ENCODE data around the gene TBX3.

The TBX3 gene

DNA sequence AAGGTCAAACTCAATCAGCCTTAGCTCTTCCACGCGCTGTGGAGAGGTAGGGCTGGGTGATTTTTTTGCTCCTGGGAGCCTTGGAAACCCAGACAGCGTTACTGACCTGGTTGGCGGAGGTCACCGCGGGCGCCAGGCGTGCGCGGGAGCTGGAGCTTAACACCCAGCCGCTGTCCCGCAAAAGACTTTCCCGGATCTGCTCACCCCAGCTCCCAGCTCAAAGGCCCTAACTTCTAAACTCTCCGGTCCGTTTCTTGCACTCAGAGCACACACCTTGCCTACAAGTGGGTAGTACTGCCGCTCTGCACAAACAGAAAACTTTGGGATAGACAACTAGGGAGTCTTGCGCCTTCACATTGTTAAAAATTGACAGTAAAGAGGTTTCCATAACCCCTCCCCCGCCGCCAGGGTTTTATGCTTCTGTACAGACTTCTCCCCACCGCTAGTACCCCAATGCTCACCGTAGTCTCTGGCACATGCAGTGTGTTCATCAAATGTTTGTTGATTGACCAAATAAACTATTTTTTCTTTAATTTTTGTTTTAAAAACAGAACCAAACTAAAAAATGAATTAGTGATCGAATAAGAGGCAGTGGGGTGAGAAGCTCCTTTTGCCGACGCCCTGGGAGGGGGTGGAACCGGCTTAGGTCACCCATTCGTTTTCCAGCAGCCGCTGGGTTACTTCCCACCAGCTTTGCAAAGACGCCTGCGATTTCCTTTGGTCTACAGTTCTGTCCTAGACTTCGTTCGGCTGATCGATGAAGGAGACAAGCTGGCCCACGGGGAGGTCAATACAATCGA is 12.7 kb upstream of the TBX3 start:
- no peak for DNase-seq

DNA sequence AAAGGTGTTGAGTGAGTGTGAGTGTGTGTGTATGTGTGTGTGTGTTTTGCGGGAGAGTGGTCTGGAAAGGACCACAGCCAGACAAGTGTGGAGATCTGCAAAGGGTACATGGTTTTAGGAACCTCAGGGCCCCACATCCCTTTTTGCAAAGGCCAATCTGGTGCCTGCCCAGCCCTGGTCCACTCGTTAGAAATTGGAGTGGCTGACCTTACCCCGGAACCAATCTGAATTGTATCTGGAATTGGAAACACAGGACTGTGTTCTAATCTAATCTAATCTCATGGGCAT is 11.3 kb upstream of the TBX3 start:
- no peak for DNase-seq

GRCh38 chr12:114694436-114695304 is 10.7 kb upstream of the TBX3 start:
- DNase-seq = no peak

- DNase-seq = no peak
Measured at GRCh38 chr12:114693532-114693931, 9.6 kb upstream of the TBX3 start.

DNA sequence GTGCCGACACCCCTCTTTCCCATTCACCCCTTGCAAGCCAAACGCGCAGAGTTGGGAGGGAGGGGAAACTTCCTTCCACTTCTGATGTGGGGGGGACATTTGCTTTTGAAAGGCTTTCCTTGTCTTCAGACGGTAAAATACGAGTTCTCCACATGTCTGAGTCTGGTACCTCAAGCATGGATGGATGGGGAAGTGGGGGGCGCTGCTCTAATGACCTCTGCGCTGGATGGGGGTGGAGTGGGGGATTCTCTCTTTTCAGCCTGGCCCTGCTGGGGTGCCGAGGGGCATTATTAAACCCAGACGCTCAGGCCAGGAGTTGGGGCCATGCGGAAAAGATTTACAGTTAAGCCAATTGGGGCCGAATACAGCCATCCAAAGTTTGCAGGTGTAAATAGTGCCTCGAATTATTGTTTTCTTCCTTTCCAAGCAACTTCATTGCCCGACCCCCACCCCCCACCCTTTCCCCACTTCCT is 9.1 kb upstream of the TBX3 start:
- no peak for DNase-seq

DNA sequence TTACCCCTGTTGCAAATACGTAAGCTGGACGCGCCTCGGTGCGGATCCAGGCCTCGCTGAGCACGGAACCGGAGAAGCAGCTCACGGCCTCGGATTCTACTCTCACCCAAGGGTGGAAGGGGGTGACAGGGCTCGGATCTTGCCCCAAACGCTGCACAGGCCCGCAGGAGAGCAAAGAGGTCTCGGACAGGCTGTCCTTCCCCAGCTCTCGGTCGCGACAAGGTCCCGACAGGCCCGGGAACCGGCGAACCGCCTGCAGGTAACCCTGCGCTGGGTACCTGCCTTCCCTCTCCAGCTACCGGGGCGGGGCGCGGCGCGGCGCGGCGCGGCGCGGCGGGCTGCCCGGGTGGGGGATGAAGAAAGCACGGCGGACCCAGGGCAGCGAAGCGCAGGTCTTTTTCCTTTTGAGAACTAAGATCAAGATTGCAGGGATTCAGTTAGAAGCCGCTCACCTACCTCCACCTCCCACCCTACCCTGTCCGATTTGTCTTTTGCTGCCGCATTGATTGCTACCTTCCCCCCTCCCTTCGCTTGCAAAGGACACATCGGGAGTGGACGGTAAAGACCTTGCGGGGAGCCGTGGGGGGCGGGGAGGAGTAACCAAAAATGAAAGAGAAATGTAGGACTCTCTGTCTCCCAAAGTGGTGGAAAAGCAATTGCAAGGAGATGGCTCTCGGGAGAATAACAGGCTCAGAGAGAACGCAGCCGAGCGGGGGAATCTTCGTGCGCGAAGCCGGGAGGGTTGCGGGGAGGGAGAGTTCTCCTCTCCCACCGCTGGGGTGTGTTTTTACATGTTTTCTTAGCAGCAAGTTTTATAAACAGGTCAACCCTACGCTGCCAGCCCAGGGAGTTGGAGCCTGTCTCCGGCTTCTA is 8.4 kb upstream of the TBX3 start:
- DNase-seq = no peak

- DNase-seq = no peak
Measured at GRCh38 chr12:114691763-114692185, 7.8 kb upstream of the TBX3 start.

- DNase-seq = no peak
Measured at GRCh38 chr12:114691196-114691595, 7.2 kb upstream of the TBX3 start.

DNA sequence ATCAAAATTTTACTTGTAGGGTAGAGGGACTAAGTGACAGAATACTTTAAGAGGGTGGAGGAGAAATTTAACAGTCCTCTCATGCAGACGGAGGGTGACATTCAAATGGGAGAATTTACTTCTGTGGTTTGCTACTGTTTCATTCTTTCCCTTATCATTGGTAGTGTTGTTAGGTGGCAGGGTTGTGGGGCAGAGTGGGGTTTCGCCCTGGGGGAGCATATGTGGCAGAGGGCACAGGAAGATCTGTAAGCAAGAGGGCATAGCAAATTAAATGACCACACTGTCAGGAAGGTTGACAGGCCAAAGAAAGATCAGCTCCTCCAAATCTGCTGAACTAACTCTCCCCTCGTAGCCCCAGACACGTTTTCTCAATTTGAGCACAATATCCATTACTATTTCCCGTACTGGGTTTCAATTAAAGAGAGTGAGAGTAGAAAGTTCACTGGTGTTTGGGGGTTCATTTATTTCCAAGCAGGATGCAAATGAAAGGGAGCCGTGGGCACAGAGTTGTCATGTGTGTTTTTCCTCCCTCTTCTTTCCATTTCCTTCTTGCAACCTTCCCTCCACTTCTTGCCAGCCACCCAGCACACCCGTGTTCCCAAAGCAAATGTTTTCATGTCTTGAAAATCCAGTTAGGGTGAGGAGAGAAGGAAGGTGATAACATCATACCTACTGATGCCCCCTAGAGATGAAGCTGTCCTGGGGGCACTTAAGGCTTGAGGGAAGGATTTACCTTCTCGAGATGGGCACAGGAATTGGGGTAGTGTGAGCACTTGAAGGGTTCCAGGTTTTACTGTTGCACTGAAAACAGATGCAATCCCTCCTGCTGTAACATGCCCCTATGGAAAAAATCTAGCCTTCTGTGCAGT is 6.5 kb upstream of the TBX3 start:
- DNase-seq = no peak

DNA sequence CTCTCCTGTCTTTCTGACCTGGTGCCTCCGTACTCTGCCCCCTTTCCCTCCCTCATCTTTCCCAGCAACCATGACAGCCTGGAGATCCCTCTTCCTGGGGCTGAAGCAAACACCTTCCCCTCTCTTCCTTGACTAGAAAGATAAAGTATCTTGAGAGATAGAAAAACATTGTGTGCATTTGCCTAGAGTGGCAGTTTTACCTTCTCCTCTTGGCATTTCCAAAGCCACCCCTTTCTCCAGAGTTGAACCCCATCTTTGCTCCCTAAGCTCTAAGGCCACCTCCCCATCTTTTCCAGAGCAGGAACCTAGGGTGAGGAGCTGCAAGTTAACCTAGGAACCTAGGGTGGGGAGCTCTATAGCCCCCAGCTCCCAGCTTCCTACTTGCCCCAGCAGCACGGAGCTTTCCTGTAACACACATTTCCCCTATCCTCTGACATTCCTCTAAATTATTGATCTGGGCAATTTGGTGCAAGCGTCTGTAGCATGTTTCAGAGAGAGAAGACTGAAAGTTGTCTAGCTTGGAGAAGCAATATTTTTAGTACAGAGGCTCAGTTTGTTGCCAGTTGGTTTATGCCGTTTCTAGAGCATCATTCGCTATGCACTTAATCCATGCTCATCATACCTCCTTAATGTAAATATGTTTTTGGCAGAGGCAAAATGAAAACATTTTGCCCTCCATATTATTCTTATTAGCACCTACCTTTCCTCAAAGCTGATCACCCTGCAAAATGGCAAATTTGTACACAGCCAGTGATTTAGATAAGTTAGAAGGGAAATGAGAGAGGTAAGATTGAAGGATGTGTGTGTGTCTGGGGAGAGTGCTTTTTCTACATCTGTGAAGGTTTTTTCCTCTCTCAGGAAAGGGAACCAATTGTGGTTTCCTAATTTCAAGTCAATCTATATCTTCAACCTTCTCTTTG is 5.4 kb upstream of the TBX3 start:
- no peak for DNase-seq

DNA sequence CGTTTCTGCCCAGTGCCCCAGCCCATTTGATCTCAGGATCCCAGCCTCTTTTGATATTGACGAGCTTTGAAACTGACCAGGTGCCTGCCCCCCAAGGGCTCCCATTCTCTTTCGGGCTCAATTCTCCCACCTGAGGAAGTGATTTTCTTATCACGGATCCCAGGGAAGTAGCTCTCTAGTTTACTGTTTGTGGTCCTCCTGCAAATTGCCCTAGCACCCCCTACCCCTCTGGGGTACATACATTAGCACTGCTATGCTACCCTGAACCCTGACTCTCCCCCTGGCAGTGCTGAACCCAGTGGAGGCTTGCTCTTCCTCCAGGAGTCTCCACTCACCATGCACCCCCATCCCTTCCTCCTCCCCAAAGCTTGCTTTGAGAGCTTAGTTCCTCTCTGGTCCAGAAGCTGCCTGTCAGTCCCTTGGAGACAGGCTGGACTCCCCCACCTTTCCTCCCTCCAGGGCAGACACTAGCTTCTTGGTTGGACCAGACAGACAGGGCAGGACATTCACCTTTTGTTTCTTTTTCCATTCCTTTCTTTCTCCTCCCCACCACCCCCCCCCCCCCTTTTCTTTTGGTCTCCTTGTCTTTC is 4.4 kb upstream of the TBX3 start:
- no peak for DNase-seq

DNA sequence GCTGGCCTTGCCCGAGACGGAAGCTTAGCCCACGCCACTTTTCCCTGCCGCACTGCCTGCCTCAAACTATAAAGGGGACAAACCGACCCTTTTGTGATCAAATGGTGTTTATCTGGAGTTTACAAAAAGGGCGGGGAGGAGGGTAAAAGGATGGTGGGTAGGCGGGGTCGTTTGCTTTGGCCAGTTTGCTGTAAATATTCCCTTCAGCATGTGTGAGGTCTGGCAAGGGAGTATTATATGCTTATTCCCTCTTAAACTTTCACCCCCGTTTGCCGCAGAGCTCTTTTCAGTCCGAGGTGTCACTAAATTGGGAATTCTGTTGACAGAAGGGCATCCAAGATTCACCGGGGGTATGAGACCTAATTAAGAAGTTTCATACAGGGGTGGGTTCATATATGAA is 3.8 kb upstream of the TBX3 start:
- no peak for DNase-seq

DNA sequence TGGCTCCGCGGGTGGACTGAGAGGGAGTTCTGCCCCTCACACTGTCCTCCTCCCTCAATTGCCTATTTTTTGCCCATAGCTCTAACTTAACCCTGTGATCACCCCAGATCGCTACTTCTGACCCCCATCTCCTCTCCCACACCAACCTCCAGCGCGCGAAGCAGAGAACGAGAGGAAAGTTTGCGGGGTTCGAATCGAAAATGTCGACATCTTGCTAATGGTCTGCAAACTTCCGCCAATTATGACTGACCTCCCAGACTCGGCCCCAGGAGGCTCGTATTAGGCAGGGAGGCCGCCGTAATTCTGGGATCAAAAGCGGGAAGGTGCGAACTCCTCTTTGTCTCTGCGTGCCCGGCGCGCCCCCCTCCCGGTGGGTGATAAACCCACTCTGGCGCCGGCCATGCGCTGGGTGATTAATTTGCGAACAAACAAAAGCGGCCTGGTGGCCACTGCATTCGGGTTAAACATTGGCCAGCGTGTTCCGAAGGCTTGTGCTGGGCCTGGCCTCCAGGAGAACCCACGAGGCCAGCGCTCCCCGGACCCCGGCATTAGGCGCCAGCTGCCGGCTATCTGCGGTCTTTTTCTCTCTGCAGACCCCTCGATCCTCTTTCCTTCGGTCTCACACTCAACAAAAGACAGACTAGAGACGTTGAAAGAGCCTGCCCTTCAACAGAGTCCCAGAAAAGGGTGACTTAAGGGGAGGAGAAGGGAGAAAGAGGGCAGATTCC is 3.0 kb upstream of the TBX3 start:
- no peak for DNase-seq

DNA sequence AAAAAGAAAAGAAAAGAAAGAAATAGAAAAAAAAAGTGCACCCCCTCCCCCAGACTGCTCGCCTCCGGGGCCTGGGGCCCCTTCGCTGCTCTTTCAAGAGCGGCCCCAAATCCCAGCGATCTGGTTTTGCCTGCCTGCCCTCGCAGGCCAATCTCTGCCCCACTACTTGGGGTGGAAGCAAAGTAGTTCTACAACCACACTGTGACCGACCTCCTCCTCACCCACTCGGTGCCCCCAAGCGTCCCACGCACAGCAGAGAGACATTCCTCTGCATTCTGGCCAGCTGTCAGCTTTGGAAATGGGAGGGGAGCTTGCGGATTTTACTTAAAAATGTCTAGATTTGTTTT is 2.4 kb upstream of the TBX3 start:
- DNase-seq = no peak

- no peak for DNase-seq
Measured at GRCh38 chr12:114685869-114686268, 1.9 kb upstream of the TBX3 start.

DNA sequence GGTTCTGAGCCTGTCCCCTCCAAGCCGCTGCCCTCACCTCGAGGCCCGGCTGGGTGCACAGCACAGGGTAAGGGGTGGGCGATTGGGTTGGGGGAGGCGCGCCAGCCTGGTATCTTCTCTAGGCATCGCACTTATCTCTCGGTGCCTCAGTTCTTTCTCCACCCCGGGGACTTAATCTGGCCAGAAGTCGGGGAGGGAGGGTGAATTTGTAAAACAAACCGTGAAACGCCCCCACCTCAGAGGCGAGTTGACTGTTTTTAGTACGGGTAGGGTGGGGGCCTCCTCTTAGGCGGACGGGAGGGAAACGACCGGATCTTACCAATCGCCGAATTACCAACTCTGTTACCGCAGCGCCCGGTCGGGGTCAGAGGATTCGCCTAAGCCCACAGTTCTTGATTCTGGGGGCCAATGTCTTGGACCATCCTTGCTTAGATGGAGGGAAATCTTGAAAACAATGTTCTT is 1.4 kb upstream of the TBX3 start:
- DNase-seq = no peak

GRCh38 chr12:114684870-114685273 is 897 bp upstream of the TBX3 start:
- DNase-seq = peak in 1 of 2 experiments; percentile 19

DNA sequence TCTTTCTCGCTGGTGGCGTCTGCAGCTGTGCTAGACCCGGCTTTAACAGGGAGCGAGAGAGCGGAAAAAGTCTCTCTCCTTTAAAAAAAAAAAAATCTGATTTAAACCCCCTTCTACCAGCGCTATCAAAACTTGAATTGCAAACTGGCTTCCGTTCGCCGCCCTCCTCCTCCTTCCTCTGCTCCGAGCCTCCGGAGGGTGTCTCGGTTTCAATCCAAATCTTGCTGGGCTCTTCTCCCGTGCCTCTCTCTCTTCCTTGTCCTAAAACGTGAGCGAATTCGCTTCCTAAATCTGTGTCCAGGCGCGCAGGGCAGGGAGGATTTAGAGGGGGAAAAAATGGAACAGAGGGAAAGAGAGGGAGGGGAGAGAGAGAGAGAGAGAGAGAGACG is 272 bp downstream of the TBX3 start:
- DNase-seq = no peak

GRCh38 chr12:114682785-114683708 is 928 bp downstream of the TBX3 start:
- no peak for DNase-seq
